HG03354 (cell line): ENCODE data around the gene TAF4B.
"Not testable (repeated sequence)": the region's sequence is repeated elsewhere in the genome, so short reads cannot be mapped to it uniquely, and the experiment has no call there.

Source experiments
- ATAC-seq: cut with Tn5 transposase; IDR thresholded peaks from one replicate; pipeline ENCODE4 v1.9.1; 2021; ENCODE audit warnings: mild to moderate bottlenecking; ENCODE audit not compliant: unreplicated experiment, poor library complexity, severe bottlenecking

TAF4B gene

GRCh38 chr18:26226229-26227050 lies at the start of gene TAF4B:
Gene TAF4B, plus strand, starts transcription at chr18:26226445. Its CDS starts 489 bp downstream, at chr18:26226934.
- peak; percentile 87 for ATAC-seq

- ATAC-seq = peak; percentile 80
These were observed 44.9 kb upstream of the TAF4B start for GRCh38 chr18:26181343-26181826.

- no peak for ATAC-seq
These were observed 42.7 kb upstream of the TAF4B start for GRCh38 chr18:26183395-26184112.

GRCh38 chr18:26185267-26185666 lies 41.0 kb upstream of the TAF4B start:
- ATAC-seq = no peak

GRCh38 chr18:26190506-26190905 lies 35.7 kb upstream of the TAF4B start:
- peak; percentile 91 for ATAC-seq

GRCh38 chr18:26192233-26192632 lies 34.0 kb upstream of the TAF4B start:
- ATAC-seq = no peak

GRCh38 chr18:26196605-26197004 lies 29.6 kb upstream of the TAF4B start:
- no peak for ATAC-seq

- ATAC-seq = not testable (repeated sequence)
These were observed 24.2 kb upstream of the TAF4B start for GRCh38 chr18:26202001-26202400.

GRCh38 chr18:26205318-26205717 lies 20.9 kb upstream of the TAF4B start:
- ATAC-seq = no peak

- ATAC-seq = no peak
These were observed 19.8 kb upstream of the TAF4B start for GRCh38 chr18:26206488-26206887.

GRCh38 chr18:26207937-26208336 lies 18.3 kb upstream of the TAF4B start:
- ATAC-seq = no peak

- no peak for ATAC-seq
These were observed 17.3 kb upstream of the TAF4B start for GRCh38 chr18:26208977-26209376.

GRCh38 chr18:26210147-26210546 lies 16.1 kb upstream of the TAF4B start:
- no peak for ATAC-seq

- ATAC-seq = peak; percentile 94
These were observed 10.8 kb upstream of the TAF4B start for GRCh38 chr18:26215247-26215970.

GRCh38 chr18:26225022-26225693 lies 1.1 kb upstream of the TAF4B start:
- no peak for ATAC-seq

GRCh38 chr18:26225915-26226228 lies 373 bp upstream of the TAF4B start:
- ATAC-seq = no peak

GRCh38 chr18:26227051-26227670 lies 916 bp downstream of the TAF4B start:
- no peak for ATAC-seq

- no peak for ATAC-seq
These were observed 2.5 kb downstream of the TAF4B start for GRCh38 chr18:26228562-26229260.

- ATAC-seq = no peak
These were observed 4.3 kb downstream of the TAF4B start for GRCh38 chr18:26230497-26230896.
